GM12878 (cell line): ENCODE results near the gene ERVH48-1.

Source experiments
- BHLHE40 ChIP-seq, 2 experiments: fragments of 450-650 bp in 1 of 2; IDR thresholded peaks; 2 replicates each; pipeline ENCODE4 v1.6.1; 2011 to 2017; ENCODE audit warnings: low read depth in 2 of 2, borderline replicate concordance in 1 of 2, improper control_type of control experiment in 1 of 2, low read length in 1 of 2, mild to moderate bottlenecking in 1 of 2
- CTCF ChIP-seq, 3 experiments: IDR thresholded peaks in 2 of 3; conservative IDR thresholded peaks in 1 of 3; 2 replicates each; pipeline ENCODE4 v1.5.1; 2011; ENCODE audit warnings: low read depth in 3 of 3, low read length in 3 of 3, mild to moderate bottlenecking in 3 of 3, control low read depth in 2 of 3, moderate library complexity in 2 of 3, inconsistent platforms in 1 of 3, mixed read lengths in 1 of 3; ENCODE audit not compliant: control insufficient read depth in 2 of 3, insufficient read depth in 1 of 3; ENCODE audit errors: extremely low read depth in 1 of 3
- GABPA ChIP-seq: IDR thresholded peaks from 2 replicates; pipeline ENCODE4 v1.6.1; 2014; ENCODE audit warnings: antibody characterized with exemption, low read depth, mild to moderate bottlenecking, inconsistent platforms
- MAX ChIP-seq: IDR thresholded peaks from 2 replicates; pipeline ENCODE4 v1.6.1; 2012; ENCODE audit warnings: low read depth, low read length, improper control_type of control experiment
- POLR2A ChIP-seq: IDR thresholded peaks from 2 replicates; pipeline ENCODE4 v1.6.1; 2011; ENCODE audit warnings: low read depth, mild to moderate bottlenecking, low read length
- POLR2AphosphoS5 ChIP-seq: IDR thresholded peaks from 2 replicates; pipeline ENCODE4 v1.6.1; 2011; ENCODE audit warnings: mild to moderate bottlenecking, low read length, inconsistent platforms
- TF ChIP-seq, protein P1 (sequence below): IDR thresholded peaks from 2 replicates; pipeline ENCODE4 v1.6.1; 2011; ENCODE audit warnings: low read depth, mild to moderate bottlenecking, low read length, moderate library complexity, borderline replicate concordance; ENCODE audit errors: extremely low read depth
- TF ChIP-seq, protein P2 (sequence below): IDR thresholded peaks from 2 replicates; pipeline ENCODE4 v1.6.1; 2011; ENCODE audit warnings: borderline replicate concordance, low read depth, mild to moderate bottlenecking, moderate library complexity, low read length; ENCODE audit not compliant: insufficient read depth, poor library complexity, severe bottlenecking
- TF ChIP-seq, protein P3 (sequence below): IDR thresholded peaks from 2 replicates; pipeline ENCODE4 v1.6.1; 2012; ENCODE audit warnings: mild to moderate bottlenecking, low read depth, low read length

- TF ChIP-seq GABPA = no peak
- TF ChIP-seq, protein P1, sequence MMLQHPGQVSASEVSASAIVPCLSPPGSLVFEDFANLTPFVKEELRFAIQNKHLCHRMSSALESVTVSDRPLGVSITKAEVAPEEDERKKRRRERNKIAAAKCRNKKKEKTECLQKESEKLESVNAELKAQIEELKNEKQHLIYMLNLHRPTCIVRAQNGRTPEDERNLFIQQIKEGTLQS = no peak
- TF ChIP-seq CTCF (IDR thresholded peaks at IDR 0.05 in 2 of 3, conservative IDR thresholded peaks at IDR 0.05 in 1 of 3; ENCODE audit: control insufficient read depth in 2 of 3, extremely low read depth in 1 of 3, insufficient read depth in 1 of 3, low read depth in 3 of 3, low read length in 3 of 3) = no peak
- no peak for TF ChIP-seq MAX
- no peak for TF ChIP-seq POLR2A
- TF ChIP-seq, protein P2, sequence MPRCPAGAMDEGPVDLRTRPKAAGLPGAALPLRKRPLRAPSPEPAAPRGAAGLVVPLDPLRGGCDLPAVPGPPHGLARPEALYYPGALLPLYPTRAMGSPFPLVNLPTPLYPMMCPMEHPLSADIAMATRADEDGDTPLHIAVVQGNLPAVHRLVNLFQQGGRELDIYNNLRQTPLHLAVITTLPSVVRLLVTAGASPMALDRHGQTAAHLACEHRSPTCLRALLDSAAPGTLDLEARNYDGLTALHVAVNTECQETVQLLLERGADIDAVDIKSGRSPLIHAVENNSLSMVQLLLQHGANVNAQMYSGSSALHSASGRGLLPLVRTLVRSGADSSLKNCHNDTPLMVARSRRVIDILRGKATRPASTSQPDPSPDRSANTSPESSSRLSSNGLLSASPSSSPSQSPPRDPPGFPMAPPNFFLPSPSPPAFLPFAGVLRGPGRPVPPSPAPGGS = no peak
- TF ChIP-seq, protein P3, sequence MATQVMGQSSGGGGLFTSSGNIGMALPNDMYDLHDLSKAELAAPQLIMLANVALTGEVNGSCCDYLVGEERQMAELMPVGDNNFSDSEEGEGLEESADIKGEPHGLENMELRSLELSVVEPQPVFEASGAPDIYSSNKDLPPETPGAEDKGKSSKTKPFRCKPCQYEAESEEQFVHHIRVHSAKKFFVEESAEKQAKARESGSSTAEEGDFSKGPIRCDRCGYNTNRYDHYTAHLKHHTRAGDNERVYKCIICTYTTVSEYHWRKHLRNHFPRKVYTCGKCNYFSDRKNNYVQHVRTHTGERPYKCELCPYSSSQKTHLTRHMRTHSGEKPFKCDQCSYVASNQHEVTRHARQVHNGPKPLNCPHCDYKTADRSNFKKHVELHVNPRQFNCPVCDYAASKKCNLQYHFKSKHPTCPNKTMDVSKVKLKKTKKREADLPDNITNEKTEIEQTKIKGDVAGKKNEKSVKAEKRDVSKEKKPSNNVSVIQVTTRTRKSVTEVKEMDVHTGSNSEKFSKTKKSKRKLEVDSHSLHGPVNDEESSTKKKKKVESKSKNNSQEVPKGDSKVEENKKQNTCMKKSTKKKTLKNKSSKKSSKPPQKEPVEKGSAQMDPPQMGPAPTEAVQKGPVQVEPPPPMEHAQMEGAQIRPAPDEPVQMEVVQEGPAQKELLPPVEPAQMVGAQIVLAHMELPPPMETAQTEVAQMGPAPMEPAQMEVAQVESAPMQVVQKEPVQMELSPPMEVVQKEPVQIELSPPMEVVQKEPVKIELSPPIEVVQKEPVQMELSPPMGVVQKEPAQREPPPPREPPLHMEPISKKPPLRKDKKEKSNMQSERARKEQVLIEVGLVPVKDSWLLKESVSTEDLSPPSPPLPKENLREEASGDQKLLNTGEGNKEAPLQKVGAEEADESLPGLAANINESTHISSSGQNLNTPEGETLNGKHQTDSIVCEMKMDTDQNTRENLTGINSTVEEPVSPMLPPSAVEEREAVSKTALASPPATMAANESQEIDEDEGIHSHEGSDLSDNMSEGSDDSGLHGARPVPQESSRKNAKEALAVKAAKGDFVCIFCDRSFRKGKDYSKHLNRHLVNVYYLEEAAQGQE = no peak
- TF ChIP-seq BHLHE40 (IDR thresholded peaks at IDR 0.05; ENCODE audit: borderline replicate concordance in 1 of 2, low read depth in 2 of 2, low read length in 1 of 2) = no peak
- no peak for TF ChIP-seq POLR2AphosphoS5
Measured at GRCh38 chr21:42903817-42904216, 21.6 kb downstream of the ERVH48-1 start.
